Bronchial epithelial cell (primary cell): ENCODE results near the gene MED29. TPM values are rescaled to one million over a fixed set of nuclear protein-coding genes. Genes with fewer than 3 reads are reported as not detected.

ENCODE experiments used
- DNase-seq: peaks from one replicate; pipeline ENCODE4 v3.0.0-alpha.2; 2010; ENCODE audit warnings: low read depth
- FAIRE-seq: peaks from 2 replicates; lab custom pipeline; 2011; peaks lifted over from hg19 to GRCh38; lab: Jason Lieb, UNC
- H3K27me3 ChIP-seq: 2 replicates; pipeline ENCODE4 v1.5.1; 2011; ENCODE audit warnings: low read length; ENCODE audit not compliant: control insufficient read depth, insufficient read depth
- H3K36me3 ChIP-seq: 2 replicates; pipeline ENCODE4 v1.5.1; 2011; ENCODE audit warnings: low read length; ENCODE audit not compliant: control insufficient read depth, insufficient read depth
- H3K4me3 ChIP-seq: 2 replicates; pipeline ENCODE4 v1.5.1; 2011; ENCODE audit warnings: mild to moderate bottlenecking, low read depth, low read length, control low read depth
- CTCF ChIP-seq: IDR thresholded peaks from 2 replicates; pipeline ENCODE4 v1.5.1; 2011; ENCODE audit warnings: mild to moderate bottlenecking, moderate library complexity, low read length, control low read depth, inconsistent platforms; ENCODE audit not compliant: insufficient read depth, severe bottlenecking
- total RNA-seq: library from RNA; depleted of rRNA; stranded (reverse); fragments of >200 nt; gene quantifications from 2 replicates; pipeline ENCODE4 v1.2.1, GENCODE V29; 2014

Gene MED29
- total RNA-seq, 1 donor from 2014 or later, result 6.8 TPM

GRCh38 chr19:39420769-39421168 is 29.6 kb downstream of the MED29 start:
- FAIRE-seq (no peak), DNase-seq (no peak)
- no peak for TF ChIP-seq CTCF
- H3K4me3 ChIP-seq, result no peak overlapping the region
- no peaks in the 10 kb centered on the region for H3K27me3 ChIP-seq
- peaks cover 9% of the 10 kb centered on the region for H3K36me3 ChIP-seq

GRCh38 chr19:39422020-39422419 is 30.8 kb downstream of the MED29 start:
- FAIRE-seq (no peak), DNase-seq (no peak)
- no peaks in the 10 kb centered on the region for H3K27me3 ChIP-seq
- H3K4me3 ChIP-seq, result no peak overlapping the region
- peaks cover 6% of the 10 kb centered on the region for H3K36me3 ChIP-seq
- TF ChIP-seq CTCF, result no peak

- no peak for FAIRE-seq
- Histone ChIP-seq H3K36me3 (peaks cover 6% of the 10 kb centered on the region), H3K27me3 (no peaks in the 10 kb centered on the region), H3K4me3 (no peak overlapping the region)
- no peak for DNase-seq
- no peak for TF ChIP-seq CTCF
Measured at GRCh38 chr19:39423258-39424086, 32.3 kb downstream of the MED29 start.

GRCh38 chr19:39424934-39425333 is 33.8 kb downstream of the MED29 start:
- no peak for TF ChIP-seq CTCF
- Histone ChIP-seq H3K4me3 (no peak overlapping the region), H3K27me3 (no peaks in the 10 kb centered on the region), H3K36me3 (peaks cover 6% of the 10 kb centered on the region)
- FAIRE-seq (no peak), DNase-seq (no peak)

GRCh38 chr19:39425744-39426143 is 34.6 kb downstream of the MED29 start:
- DNase-seq (no peak), FAIRE-seq (peak; percentile 60)
- H3K27me3 ChIP-seq, result no peaks in the 10 kb centered on the region
- no peak overlapping the region for H3K4me3 ChIP-seq
- TF ChIP-seq CTCF, result no peak
- peaks cover 4% of the 10 kb centered on the region for H3K36me3 ChIP-seq

GRCh38 chr19:39426170-39426569 is 35.0 kb downstream of the MED29 start:
- DNase-seq, result no peak
- H3K27me3 ChIP-seq, result no peaks in the 10 kb centered on the region
- no peak for TF ChIP-seq CTCF
- H3K4me3 ChIP-seq, result no peak overlapping the region
- peaks cover 4% of the 10 kb centered on the region for H3K36me3 ChIP-seq
- no peak for FAIRE-seq
